ENCODE results near the gene PPP1R3A.

The PPP1R3A gene

GRCh38 chr7:113904521-113904920 is 14.3 kb downstream of the PPP1R3A start:
- no peak overlapping the region for H2BK120ac ChIP-seq (ENCODE audit: low read depth, low read length)
- H2BK12ac ChIP-seq (ENCODE audit: low read length in 2 of 2): no peak overlapping the region
- H3K79me1 ChIP-seq (replicated peaks; ENCODE audit: low read length, poor library complexity, severe bottlenecking): no peaks in the 10 kb centered on the region
- H3K23ac ChIP-seq (ENCODE audit: low read length in 2 of 2): no peak overlapping the region
- no peak overlapping the region for H2BK5ac ChIP-seq (ENCODE audit: low read depth, low read length, poor library complexity, severe bottlenecking)
- H4K8ac ChIP-seq (ENCODE audit: low read length): no peak overlapping the region
- H3K18ac ChIP-seq (ENCODE audit: low read depth in 1 of 2, low read length in 2 of 2): no peak overlapping the region
- no peak overlapping the region for H2AK5ac ChIP-seq (ENCODE audit: low read length, severe bottlenecking)
- H3K9ac ChIP-seq (ENCODE audit: low read length): no peak overlapping the region
- H4K91ac ChIP-seq (ENCODE audit: low read length): no peak overlapping the region
- H3K4me2 ChIP-seq (ENCODE audit: low read length, poor library complexity, severe bottlenecking): no peak overlapping the region
- WGBS: no CpG with 5 or more reads among the region's 1 CpG
- no peaks in the 10 kb centered on the region for H3K27me3 ChIP-seq (ENCODE audit: control insufficient read depth in 1 of 2, insufficient read depth in 1 of 2, low read length in 2 of 2)
- DNase-seq: no peak
- no peak overlapping the region for H2BK15ac ChIP-seq (ENCODE audit: low read depth, poor library complexity, severe bottlenecking)
- H3K36me3 ChIP-seq (ENCODE audit: control insufficient read depth in 1 of 2, insufficient read depth in 2 of 2, low read depth in 1 of 2, low read length in 2 of 2): no peaks in the 10 kb centered on the region
- H3K4ac ChIP-seq (ENCODE audit: low read depth in 1 of 2, low read length in 2 of 2): no peak overlapping the region
- no peaks in the 10 kb centered on the region for H3K9me3 ChIP-seq (ENCODE audit: control insufficient read depth, low read length)
- no peak overlapping the region for H2AFZ ChIP-seq (ENCODE audit: low read depth, low read length)
- H3K4me3 ChIP-seq (ENCODE audit: insufficient read depth in 1 of 2, low read depth in 1 of 2, low read length in 2 of 2): no peak overlapping the region
- no peaks in the 10 kb centered on the region for H3K4me1 ChIP-seq (ENCODE audit: control insufficient read depth, insufficient read depth, low read depth, low read length)
- H3K14ac ChIP-seq (ENCODE audit: low read length in 2 of 2): no peak overlapping the region
- H3K27ac ChIP-seq (ENCODE audit: low read length, poor library complexity, severe bottlenecking): no peak overlapping the region

DNA sequence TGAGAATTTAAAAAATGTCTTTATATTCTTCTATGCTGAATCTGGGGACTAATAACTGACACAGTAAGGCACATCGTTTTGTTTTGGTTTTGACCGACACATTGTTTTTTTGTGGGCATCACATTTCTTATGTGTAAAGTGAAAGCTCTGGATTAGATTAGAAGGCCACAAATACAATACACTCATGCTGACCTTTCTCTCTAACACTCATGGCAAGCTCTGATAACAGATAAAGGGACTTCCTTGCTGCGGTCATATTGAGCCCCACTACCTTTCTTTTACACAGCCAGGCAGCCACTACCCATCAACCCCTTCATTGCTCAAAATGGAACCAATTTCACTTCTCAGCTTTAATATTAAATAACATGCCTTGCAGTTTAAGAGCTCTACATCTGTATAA is 26.0 kb downstream of the PPP1R3A start:
- no peak overlapping the region for H2AFZ ChIP-seq (ENCODE audit: low read depth, low read length)
- no peaks in the 10 kb centered on the region for H3K27me3 ChIP-seq (ENCODE audit: control insufficient read depth in 1 of 2, insufficient read depth in 1 of 2, low read length in 2 of 2)
- H3K18ac ChIP-seq (ENCODE audit: low read depth in 1 of 2, low read length in 2 of 2): no peak overlapping the region
- H2BK5ac ChIP-seq (ENCODE audit: low read depth, low read length, poor library complexity, severe bottlenecking): no peak overlapping the region
- no peak overlapping the region for H2BK120ac ChIP-seq (ENCODE audit: low read depth, low read length)
- H3K27ac ChIP-seq (ENCODE audit: low read length, poor library complexity, severe bottlenecking): peak overlapping the region; percentile 3
- no peaks in the 10 kb centered on the region for H3K36me3 ChIP-seq (ENCODE audit: control insufficient read depth in 1 of 2, insufficient read depth in 2 of 2, low read depth in 1 of 2, low read length in 2 of 2)
- DNase-seq: no peak
- no peak overlapping the region for H3K23ac ChIP-seq (ENCODE audit: low read length in 2 of 2)
- no peaks in the 10 kb centered on the region for H3K79me1 ChIP-seq (replicated peaks; ENCODE audit: low read length, poor library complexity, severe bottlenecking)
- H4K8ac ChIP-seq (ENCODE audit: low read length): no peak overlapping the region
- no peak overlapping the region for H3K9ac ChIP-seq (ENCODE audit: low read length)
- no peak overlapping the region for H3K4me3 ChIP-seq (ENCODE audit: insufficient read depth in 1 of 2, low read depth in 1 of 2, low read length in 2 of 2)
- H3K4me2 ChIP-seq (ENCODE audit: low read length, poor library complexity, severe bottlenecking): no peak overlapping the region
- H3K14ac ChIP-seq (ENCODE audit: low read length in 2 of 2): no peak overlapping the region
- no peak overlapping the region for H2AK5ac ChIP-seq (ENCODE audit: low read length, severe bottlenecking)
- 63% methylated on average over 3 of the region's 3 CpGs for WGBS
- no peaks in the 10 kb centered on the region for H3K4me1 ChIP-seq (ENCODE audit: control insufficient read depth, insufficient read depth, low read depth, low read length)
- no peak overlapping the region for H2BK12ac ChIP-seq (ENCODE audit: low read length in 2 of 2)
- no peaks in the 10 kb centered on the region for H3K9me3 ChIP-seq (ENCODE audit: control insufficient read depth, low read length)
- H2BK15ac ChIP-seq (ENCODE audit: low read depth, poor library complexity, severe bottlenecking): no peak overlapping the region
- H4K91ac ChIP-seq (ENCODE audit: low read length): no peak overlapping the region
- H3K4ac ChIP-seq (ENCODE audit: low read depth in 1 of 2, low read length in 2 of 2): no peak overlapping the region

DNA sequence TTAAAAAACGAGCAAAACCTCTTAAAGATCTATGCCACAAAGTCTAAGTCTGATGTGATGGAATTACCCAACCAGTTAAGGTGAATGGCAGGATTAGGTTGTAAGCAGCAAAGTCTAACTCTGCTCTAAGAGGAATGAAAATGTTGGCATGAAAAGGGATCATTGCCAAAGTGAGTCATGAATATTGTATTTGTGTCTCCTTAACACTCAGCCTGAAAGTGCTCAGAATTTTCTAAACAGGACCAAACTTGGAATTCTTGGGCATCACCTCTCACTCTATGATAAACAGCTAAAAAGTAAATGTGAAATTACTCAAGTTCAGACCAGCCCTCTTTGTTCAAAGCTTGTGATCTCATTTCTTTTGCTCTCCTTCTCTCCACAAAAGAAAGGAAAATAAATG is 27.0 kb downstream of the PPP1R3A start:
- Histone ChIP-seq H3K4ac (ENCODE audit: low read depth in 1 of 2, low read length in 2 of 2) (no peak overlapping the region), H2BK15ac (ENCODE audit: low read depth, poor library complexity, severe bottlenecking) (no peak overlapping the region), H3K4me2 (ENCODE audit: low read length, poor library complexity, severe bottlenecking) (no peak overlapping the region), H2AFZ (ENCODE audit: low read depth, low read length) (no peak overlapping the region), H3K9ac (ENCODE audit: low read length) (no peak overlapping the region), H2BK5ac (ENCODE audit: low read depth, low read length, poor library complexity, severe bottlenecking) (no peak overlapping the region), H4K91ac (ENCODE audit: low read length) (no peak overlapping the region), H2AK5ac (ENCODE audit: low read length, severe bottlenecking) (no peak overlapping the region), H3K9me3 (ENCODE audit: control insufficient read depth, low read length) (no peaks in the 10 kb centered on the region), H3K18ac (ENCODE audit: low read depth in 1 of 2, low read length in 2 of 2) (no peak overlapping the region), H2BK12ac (ENCODE audit: low read length in 2 of 2) (no peak overlapping the region), H4K8ac (ENCODE audit: low read length) (no peak overlapping the region), H2BK120ac (ENCODE audit: low read depth, low read length) (no peak overlapping the region), H3K79me1 (replicated peaks; ENCODE audit: low read length, poor library complexity, severe bottlenecking) (no peaks in the 10 kb centered on the region), H3K4me1 (ENCODE audit: control insufficient read depth, insufficient read depth, low read depth, low read length) (no peaks in the 10 kb centered on the region), H3K27ac (ENCODE audit: low read length, poor library complexity, severe bottlenecking) (no peak overlapping the region), H3K23ac (ENCODE audit: low read length in 2 of 2) (no peak overlapping the region), H3K36me3 (ENCODE audit: control insufficient read depth in 1 of 2, insufficient read depth in 2 of 2, low read depth in 1 of 2, low read length in 2 of 2) (no peaks in the 10 kb centered on the region), H3K27me3 (ENCODE audit: control insufficient read depth in 1 of 2, insufficient read depth in 1 of 2, low read length in 2 of 2) (no peaks in the 10 kb centered on the region), H3K14ac (ENCODE audit: low read length in 2 of 2) (no peak overlapping the region), H3K4me3 (ENCODE audit: insufficient read depth in 1 of 2, low read depth in 1 of 2, low read length in 2 of 2) (no peak overlapping the region)
- DNase-seq: no peak
- WGBS: no CpG with 5 or more reads among the region's 1 CpG

GRCh38 chr7:113891031-113891350 is 27.8 kb downstream of the PPP1R3A start:
- Histone ChIP-seq H3K23ac (ENCODE audit: low read length in 2 of 2) (no peak overlapping the region), H3K79me1 (replicated peaks; ENCODE audit: low read length, poor library complexity, severe bottlenecking) (no peaks in the 10 kb centered on the region), H3K18ac (ENCODE audit: low read depth in 1 of 2, low read length in 2 of 2) (no peak overlapping the region), H3K14ac (ENCODE audit: low read length in 2 of 2) (no peak overlapping the region), H3K9ac (ENCODE audit: low read length) (no peak overlapping the region), H3K4ac (ENCODE audit: low read depth in 1 of 2, low read length in 2 of 2) (no peak overlapping the region), H2AK5ac (ENCODE audit: low read length, severe bottlenecking) (no peak overlapping the region), H3K4me2 (ENCODE audit: low read length, poor library complexity, severe bottlenecking) (no peak overlapping the region), H2BK12ac (ENCODE audit: low read length in 2 of 2) (no peak overlapping the region), H3K4me1 (ENCODE audit: control insufficient read depth, insufficient read depth, low read depth, low read length) (no peaks in the 10 kb centered on the region), H3K9me3 (ENCODE audit: control insufficient read depth, low read length) (no peaks in the 10 kb centered on the region), H3K4me3 (ENCODE audit: insufficient read depth in 1 of 2, low read depth in 1 of 2, low read length in 2 of 2) (no peak overlapping the region), H2BK5ac (ENCODE audit: low read depth, low read length, poor library complexity, severe bottlenecking) (no peak overlapping the region), H2BK120ac (ENCODE audit: low read depth, low read length) (no peak overlapping the region), H3K27ac (ENCODE audit: low read length, poor library complexity, severe bottlenecking) (peak overlapping the region; percentile 47), H2AFZ (ENCODE audit: low read depth, low read length) (no peak overlapping the region), H4K91ac (ENCODE audit: low read length) (no peak overlapping the region), H3K36me3 (ENCODE audit: control insufficient read depth in 1 of 2, insufficient read depth in 2 of 2, low read depth in 1 of 2, low read length in 2 of 2) (no peaks in the 10 kb centered on the region), H4K8ac (ENCODE audit: low read length) (no peak overlapping the region), H2BK15ac (ENCODE audit: low read depth, poor library complexity, severe bottlenecking) (no peak overlapping the region), H3K27me3 (ENCODE audit: control insufficient read depth in 1 of 2, insufficient read depth in 1 of 2, low read length in 2 of 2) (no peaks in the 10 kb centered on the region)
- DNase-seq: no peak
- 68% methylated on average over 2 of the region's 2 CpGs for WGBS
